Suprapubic skin (tissue), 3 donors: ENCODE measurements around the gene DNAH3.

Experiments
- CTCF ChIP-seq, 2 donors: fragments of 200-600 bp in 1 of 2; fragments of 450-650 bp in 1 of 2; sonication (generic) in 1 of 2; IDR thresholded peaks; one replicate each; pipeline ENCODE4 v1.5.1; 2016 to 2019; ENCODE audit warnings: antibody characterized with exemption in 2 of 2, mild to moderate bottlenecking in 1 of 2, moderate library complexity in 1 of 2
- POLR2A ChIP-seq, 2 donors: fragments of 450-650 bp; IDR thresholded peaks; one replicate each; pipeline ENCODE4 v1.6.1; 2017; ENCODE audit warnings: antibody characterized with exemption in 2 of 2, mild to moderate bottlenecking in 2 of 2, moderate library complexity in 2 of 2

GRCh38 chr16:20952139-20952920 lies 198.3 kb downstream of the DNAH3 start:
- TF ChIP-seq CTCF (IDR thresholded peaks at IDR 0.05) (no peak), POLR2A (IDR thresholded peaks at IDR 0.05) (no peak)
